C4-2B (cell line): ENCODE measurements around the gene PLA2G4F.

Experiments used
- CTCF ChIP-seq: fragments of 450-650 bp; conservative IDR thresholded peaks from 2 replicates; pipeline ENCODE4 v1.5.1; 2017; ENCODE audit warnings: mild to moderate bottlenecking
- ZFX ChIP-seq: fragments of 450-650 bp; IDR thresholded peaks from 2 replicates; pipeline ENCODE4 v1.6.1; 2017

- TF ChIP-seq CTCF (no peak), ZFX (no peak)
Measured at GRCh38 chr15:42171122-42171521, 14.7 kb upstream of the PLA2G4F start.
